ENCODE results near the gene SLIT2.

Gene SLIT2

DNA sequence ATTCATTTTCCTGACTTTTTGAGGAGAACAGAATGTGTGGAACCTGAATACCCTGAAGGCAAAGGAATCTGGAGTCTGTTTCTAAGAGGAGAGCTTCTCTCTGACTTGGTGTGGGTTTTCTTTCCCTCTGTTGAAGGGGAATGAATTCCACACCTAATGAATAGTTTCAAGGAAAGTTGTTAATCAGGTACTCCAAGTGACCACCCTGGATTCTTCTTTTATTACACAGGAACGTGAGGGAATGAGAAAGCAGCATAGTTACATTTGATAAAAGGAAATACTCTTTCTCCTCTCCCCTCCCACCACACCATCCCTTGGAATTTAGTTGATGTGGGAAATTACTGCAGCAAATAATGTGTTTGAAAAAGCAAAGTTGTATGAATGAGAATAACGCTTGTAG, 29.7 kb downstream of the SLIT2 start:
- Histone ChIP-seq H3K79me2 (ENCODE audit: control insufficient read depth, insufficient read depth, low read length, unreplicated experiment) (no peaks in the 10 kb centered on the region), H3K27me3 (ENCODE audit: insufficient read depth, low read length) (no peaks in the 10 kb centered on the region), H3K36me3 (ENCODE audit: insufficient read depth, low read length) (no peaks in the 10 kb centered on the region), H3K27ac (ENCODE audit: low read depth, low read length) (no peak overlapping the region), H2AFZ (ENCODE audit: low read length, unreplicated experiment) (no peak overlapping the region), H3K4me3 (ENCODE audit: low read depth, low read length) (no peak overlapping the region), H3K4me1 (ENCODE audit: control insufficient read depth, insufficient read depth, low read length, unreplicated experiment) (no peaks in the 10 kb centered on the region)

DNA sequence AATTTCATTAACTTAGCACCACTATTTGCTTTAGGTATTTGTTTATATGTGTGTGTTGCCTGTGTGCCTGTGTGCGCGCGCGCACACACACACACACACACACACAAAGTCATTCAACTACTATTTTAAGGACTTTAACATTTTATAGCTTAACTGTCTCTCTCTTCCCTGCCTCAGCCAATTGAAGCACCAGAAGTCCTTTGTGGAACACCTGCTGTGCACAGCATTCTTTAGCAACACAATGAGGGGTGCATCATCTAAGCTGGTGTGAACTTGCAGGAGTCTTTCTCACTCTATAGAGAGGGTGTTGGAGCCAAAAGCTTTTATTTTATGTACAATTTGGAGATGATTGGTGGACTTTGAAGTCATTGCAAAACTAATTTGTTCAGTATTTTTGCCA, 31.3 kb downstream of the SLIT2 start:
- H3K36me3 ChIP-seq (ENCODE audit: insufficient read depth, low read length): no peaks in the 10 kb centered on the region
- H3K27me3 ChIP-seq (ENCODE audit: insufficient read depth, low read length): no peaks in the 10 kb centered on the region
- H2AFZ ChIP-seq (ENCODE audit: low read length, unreplicated experiment): no peak overlapping the region
- no peak overlapping the region for H3K27ac ChIP-seq (ENCODE audit: low read depth, low read length)
- no peak overlapping the region for H3K4me3 ChIP-seq (ENCODE audit: low read depth, low read length)
- peaks cover 14% of the 10 kb centered on the region for H3K4me1 ChIP-seq (ENCODE audit: control insufficient read depth, insufficient read depth, low read length, unreplicated experiment)
- H3K79me2 ChIP-seq (ENCODE audit: control insufficient read depth, insufficient read depth, low read length, unreplicated experiment): no peaks in the 10 kb centered on the region

DNA sequence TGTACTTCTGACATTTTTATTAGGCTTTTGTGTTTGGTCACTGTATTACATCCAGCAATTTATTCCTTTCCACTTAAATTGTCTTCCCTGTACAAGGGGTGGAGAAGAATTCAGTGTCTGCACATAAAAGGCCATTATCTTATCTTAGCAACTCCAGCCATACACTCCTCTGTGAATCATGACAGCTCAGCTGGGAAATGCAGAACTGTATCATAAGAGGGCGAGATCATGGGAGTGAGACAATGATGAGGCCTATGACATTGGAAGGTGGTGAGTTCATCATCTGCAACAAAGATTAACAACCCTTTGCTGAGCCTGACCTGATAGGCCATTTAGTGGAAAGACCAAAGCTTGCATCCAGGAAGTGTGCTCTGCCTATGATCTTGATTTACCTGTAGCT, 33.3 kb downstream of the SLIT2 start:
- H3K4me3 ChIP-seq (ENCODE audit: low read depth, low read length): no peak overlapping the region
- no peaks in the 10 kb centered on the region for H3K36me3 ChIP-seq (ENCODE audit: insufficient read depth, low read length)
- no peak overlapping the region for H3K27ac ChIP-seq (ENCODE audit: low read depth, low read length)
- H3K79me2 ChIP-seq (ENCODE audit: control insufficient read depth, insufficient read depth, low read length, unreplicated experiment): no peaks in the 10 kb centered on the region
- peaks cover 32% of the 10 kb centered on the region for H3K4me1 ChIP-seq (ENCODE audit: control insufficient read depth, insufficient read depth, low read length, unreplicated experiment)
- H2AFZ ChIP-seq (ENCODE audit: low read length, unreplicated experiment): no peak overlapping the region
- H3K27me3 ChIP-seq (ENCODE audit: insufficient read depth, low read length): no peaks in the 10 kb centered on the region

DNA sequence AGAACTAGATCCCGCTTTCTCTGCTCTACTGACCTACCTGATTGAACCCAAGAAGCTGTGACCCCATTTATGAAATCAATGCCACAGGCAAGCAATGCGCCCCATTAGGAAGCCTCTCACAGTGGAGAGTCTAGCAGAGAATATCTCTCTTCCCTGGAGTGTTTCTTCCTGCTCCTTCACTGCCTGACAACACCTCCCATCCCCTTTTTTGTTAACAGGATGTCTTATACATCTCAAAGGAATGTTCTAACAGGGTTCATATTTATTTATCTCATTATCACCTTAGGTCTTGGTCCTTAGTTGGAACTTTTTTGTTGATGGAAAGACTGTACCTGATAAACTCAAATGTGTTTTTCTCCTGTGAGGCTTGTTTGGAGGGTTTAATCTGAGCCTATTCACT, 35.5 kb downstream of the SLIT2 start:
- Histone ChIP-seq H3K36me3 (ENCODE audit: insufficient read depth, low read length) (no peaks in the 10 kb centered on the region), H3K27ac (ENCODE audit: low read depth, low read length) (0 out of 2 replicates have a peak overlapping the region, but pooled peaks have one; percentile 5), H2AFZ (ENCODE audit: low read length, unreplicated experiment) (no peak overlapping the region), H3K79me2 (ENCODE audit: control insufficient read depth, insufficient read depth, low read length, unreplicated experiment) (peaks cover 8% of the 10 kb centered on the region), H3K27me3 (ENCODE audit: insufficient read depth, low read length) (no peaks in the 10 kb centered on the region), H3K4me1 (ENCODE audit: control insufficient read depth, insufficient read depth, low read length, unreplicated experiment) (peaks cover 32% of the 10 kb centered on the region), H3K4me3 (ENCODE audit: low read depth, low read length) (no peak overlapping the region)

DNA sequence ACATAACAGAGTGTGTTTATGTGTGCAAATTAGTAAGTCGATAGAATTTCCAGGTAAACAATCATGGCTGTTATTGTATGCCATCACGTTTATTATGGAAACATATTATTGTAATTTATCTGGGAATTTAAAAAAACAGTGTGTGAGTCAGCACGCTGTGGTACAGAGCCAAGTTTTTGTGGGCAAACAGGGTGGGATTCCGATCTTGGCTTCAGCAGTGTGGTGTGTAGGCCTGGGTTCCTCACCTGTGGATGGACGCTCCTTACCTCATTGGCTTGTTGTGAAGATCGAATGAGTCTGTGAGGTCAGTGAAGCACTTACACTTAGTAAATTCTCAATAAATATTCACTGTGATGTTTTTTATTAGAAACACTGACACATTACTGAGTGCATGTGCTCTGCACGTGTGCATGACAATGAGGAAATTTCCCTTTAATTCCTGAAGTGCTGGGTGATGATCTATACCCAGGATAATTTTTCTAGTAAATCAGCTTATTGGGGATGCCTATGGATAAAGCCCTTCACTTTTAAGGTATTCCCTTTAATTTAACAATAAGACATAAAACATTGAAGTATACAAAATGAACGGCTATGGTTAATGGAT, 36.4 kb downstream of the SLIT2 start:
- H3K4me3 ChIP-seq (ENCODE audit: low read depth, low read length): no peak overlapping the region
- H2AFZ ChIP-seq (ENCODE audit: low read length, unreplicated experiment): no peak overlapping the region
- no peaks in the 10 kb centered on the region for H3K36me3 ChIP-seq (ENCODE audit: insufficient read depth, low read length)
- H3K4me1 ChIP-seq (ENCODE audit: control insufficient read depth, insufficient read depth, low read length, unreplicated experiment): peaks cover 32% of the 10 kb centered on the region
- H3K79me2 ChIP-seq (ENCODE audit: control insufficient read depth, insufficient read depth, low read length, unreplicated experiment): peaks cover 8% of the 10 kb centered on the region
- H3K27ac ChIP-seq (ENCODE audit: low read depth, low read length): peak overlapping the region; percentile 32; the same call in 1 of the 2 replicates
- no peaks in the 10 kb centered on the region for H3K27me3 ChIP-seq (ENCODE audit: insufficient read depth, low read length)

DNA sequence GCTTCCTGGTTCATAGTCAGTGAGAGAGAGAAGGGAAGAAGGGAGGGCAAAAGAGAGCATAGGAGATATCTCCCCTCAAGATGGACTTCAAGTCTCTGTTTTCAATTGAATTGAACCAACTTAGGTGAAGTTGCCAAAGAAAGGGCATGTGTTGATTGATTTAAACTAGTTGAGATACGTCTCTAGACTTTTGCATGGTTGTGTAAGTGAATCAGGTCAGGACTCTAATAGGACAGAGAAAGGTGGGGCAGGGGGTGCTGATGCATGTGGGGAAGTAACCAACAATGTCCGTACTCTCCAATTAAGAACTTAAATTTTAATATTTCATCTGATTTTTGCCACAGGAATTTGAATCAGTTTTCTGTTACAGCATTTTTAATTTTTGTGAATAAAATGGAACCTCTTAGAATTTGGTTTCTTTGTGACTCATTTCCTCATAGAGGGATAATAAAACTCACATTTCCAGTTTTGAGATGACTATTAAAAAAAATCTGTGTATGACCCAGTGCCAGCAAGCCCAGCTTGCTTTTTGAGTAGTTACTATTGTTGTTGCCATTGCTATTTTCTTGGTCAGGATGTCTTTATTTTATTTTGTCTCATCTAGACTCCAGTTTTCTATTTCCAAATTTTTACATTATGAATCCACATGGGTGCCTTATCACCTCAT, 37.3 kb downstream of the SLIT2 start:
- Histone ChIP-seq H3K79me2 (ENCODE audit: control insufficient read depth, insufficient read depth, low read length, unreplicated experiment) (peaks cover 8% of the 10 kb centered on the region), H2AFZ (ENCODE audit: low read length, unreplicated experiment) (peak overlapping the region; percentile 57), H3K36me3 (ENCODE audit: insufficient read depth, low read length) (no peaks in the 10 kb centered on the region), H3K27me3 (ENCODE audit: insufficient read depth, low read length) (no peaks in the 10 kb centered on the region), H3K27ac (ENCODE audit: low read depth, low read length) (peak overlapping the region; percentile 32), H3K4me1 (ENCODE audit: control insufficient read depth, insufficient read depth, low read length, unreplicated experiment) (peaks cover 32% of the 10 kb centered on the region), H3K4me3 (ENCODE audit: low read depth, low read length) (peak overlapping the region; percentile 30; the same call in 1 of the 2 replicates)

DNA sequence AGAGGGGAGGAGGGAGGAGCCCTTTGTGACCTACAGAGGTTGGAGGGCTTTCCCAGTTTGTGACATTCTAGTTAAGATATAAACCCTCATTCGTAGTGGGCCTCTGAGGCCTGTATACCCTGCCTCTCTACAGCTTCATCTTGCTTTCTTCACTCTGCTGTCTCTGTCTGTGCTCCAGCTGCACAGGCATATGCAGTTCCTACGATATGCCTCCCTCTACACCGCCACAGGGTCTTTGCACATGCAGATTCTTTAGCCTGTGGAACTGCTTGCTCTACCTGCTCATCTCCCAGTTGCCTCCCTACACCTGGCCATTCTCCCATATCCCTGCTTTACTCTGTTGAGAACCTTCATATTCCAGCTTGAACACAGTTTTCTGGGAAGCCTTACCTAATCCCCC, 38.1 kb downstream of the SLIT2 start:
- peaks cover 8% of the 10 kb centered on the region for H3K79me2 ChIP-seq (ENCODE audit: control insufficient read depth, insufficient read depth, low read length, unreplicated experiment)
- no peaks in the 10 kb centered on the region for H3K36me3 ChIP-seq (ENCODE audit: insufficient read depth, low read length)
- no peaks in the 10 kb centered on the region for H3K27me3 ChIP-seq (ENCODE audit: insufficient read depth, low read length)
- no peak overlapping the region for H2AFZ ChIP-seq (ENCODE audit: low read length, unreplicated experiment)
- no peak overlapping the region for H3K4me3 ChIP-seq (ENCODE audit: low read depth, low read length)
- no peak overlapping the region for H3K27ac ChIP-seq (ENCODE audit: low read depth, low read length)
- peaks cover 32% of the 10 kb centered on the region for H3K4me1 ChIP-seq (ENCODE audit: control insufficient read depth, insufficient read depth, low read length, unreplicated experiment)

DNA sequence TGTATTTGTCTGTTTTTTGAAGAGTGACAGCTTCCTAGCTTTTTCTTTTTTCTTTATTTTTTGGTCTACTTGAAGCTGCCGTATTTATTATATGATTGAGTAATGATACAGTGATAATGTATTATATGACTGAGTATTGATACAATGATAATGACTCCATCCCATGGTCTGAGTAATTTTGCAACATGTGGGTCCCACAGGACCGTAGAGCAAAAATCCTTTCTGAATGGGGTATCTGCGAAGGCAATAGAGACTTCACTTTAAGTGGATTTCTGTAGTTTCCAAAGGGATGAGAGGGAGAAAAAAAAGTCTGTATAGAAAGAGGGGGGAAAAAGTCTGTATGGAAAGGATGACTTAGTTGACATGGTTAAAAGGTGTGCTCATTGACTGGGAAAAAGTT, 41.0 kb downstream of the SLIT2 start:
- Histone ChIP-seq H3K4me1 (ENCODE audit: control insufficient read depth, insufficient read depth, low read length, unreplicated experiment) (peaks cover 25% of the 10 kb centered on the region), H3K27me3 (ENCODE audit: insufficient read depth, low read length) (no peaks in the 10 kb centered on the region), H3K36me3 (ENCODE audit: insufficient read depth, low read length) (no peaks in the 10 kb centered on the region), H3K4me3 (ENCODE audit: low read depth, low read length) (no peak overlapping the region), H2AFZ (ENCODE audit: low read length, unreplicated experiment) (no peak overlapping the region), H3K27ac (ENCODE audit: low read depth, low read length) (no peak overlapping the region), H3K79me2 (ENCODE audit: control insufficient read depth, insufficient read depth, low read length, unreplicated experiment) (peaks cover 14% of the 10 kb centered on the region)

GRCh38 chr4:20297261-20297660, 45.6 kb downstream of the SLIT2 start:
- no peaks in the 10 kb centered on the region for H3K27me3 ChIP-seq (ENCODE audit: insufficient read depth, low read length)
- no peak overlapping the region for H3K27ac ChIP-seq (ENCODE audit: low read depth, low read length)
- no peak overlapping the region for H2AFZ ChIP-seq (ENCODE audit: low read length, unreplicated experiment)
- H3K36me3 ChIP-seq (ENCODE audit: insufficient read depth, low read length): no peaks in the 10 kb centered on the region
- peaks cover 7% of the 10 kb centered on the region for H3K79me2 ChIP-seq (ENCODE audit: control insufficient read depth, insufficient read depth, low read length, unreplicated experiment)
- H3K4me3 ChIP-seq (ENCODE audit: low read depth, low read length): no peak overlapping the region
- H3K4me1 ChIP-seq (ENCODE audit: control insufficient read depth, insufficient read depth, low read length, unreplicated experiment): peaks cover 10% of the 10 kb centered on the region

DNA sequence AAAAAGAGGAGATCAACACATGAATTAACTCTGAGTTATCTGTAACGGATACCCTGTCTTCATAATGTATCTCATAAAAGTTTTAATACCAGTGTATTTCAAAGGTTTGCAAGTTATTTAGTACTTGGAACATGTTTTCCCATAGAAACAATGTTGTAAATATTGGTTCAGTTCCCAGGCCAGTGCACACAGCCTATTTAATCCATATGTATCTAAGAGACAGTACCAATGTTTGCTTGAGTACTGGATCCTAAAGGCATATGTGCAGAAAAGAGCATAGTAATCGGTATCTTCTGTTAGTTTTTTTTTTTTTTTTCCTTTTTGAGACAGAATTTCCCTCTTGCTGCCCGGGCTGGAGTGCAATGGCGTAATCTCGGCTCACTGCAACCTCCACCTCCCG, 46.1 kb downstream of the SLIT2 start:
- Histone ChIP-seq H3K79me2 (ENCODE audit: control insufficient read depth, insufficient read depth, low read length, unreplicated experiment) (peaks cover 7% of the 10 kb centered on the region), H2AFZ (ENCODE audit: low read length, unreplicated experiment) (no peak overlapping the region), H3K4me1 (ENCODE audit: control insufficient read depth, insufficient read depth, low read length, unreplicated experiment) (peaks cover 10% of the 10 kb centered on the region), H3K27me3 (ENCODE audit: insufficient read depth, low read length) (no peaks in the 10 kb centered on the region), H3K4me3 (ENCODE audit: low read depth, low read length) (no peak overlapping the region), H3K27ac (ENCODE audit: low read depth, low read length) (no peak overlapping the region), H3K36me3 (ENCODE audit: insufficient read depth, low read length) (no peaks in the 10 kb centered on the region)

DNA sequence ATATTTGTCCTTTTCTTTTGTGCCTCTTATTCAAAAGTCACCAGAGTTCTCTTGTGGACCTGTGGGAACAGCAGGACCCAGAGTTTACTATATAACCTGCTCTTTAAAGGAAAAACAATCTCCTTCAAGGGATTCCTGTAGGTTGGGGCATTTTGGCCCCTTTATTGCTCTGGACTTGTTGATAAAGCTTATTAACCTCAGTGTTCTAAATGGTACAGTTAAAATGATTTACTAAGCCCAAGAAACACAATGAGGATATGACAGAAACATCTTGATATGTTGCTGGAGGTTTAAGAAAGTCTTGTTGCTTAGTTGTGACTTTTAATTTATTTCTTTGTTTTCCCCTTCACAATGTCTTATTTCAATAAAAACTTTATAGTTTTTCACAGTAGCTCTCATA, 46.8 kb downstream of the SLIT2 start:
- Histone ChIP-seq H2AFZ (ENCODE audit: low read length, unreplicated experiment) (no peak overlapping the region), H3K27ac (ENCODE audit: low read depth, low read length) (0 out of 2 replicates have a peak overlapping the region, but pooled peaks have one; percentile 10), H3K36me3 (ENCODE audit: insufficient read depth, low read length) (no peaks in the 10 kb centered on the region), H3K27me3 (ENCODE audit: insufficient read depth, low read length) (no peaks in the 10 kb centered on the region), H3K4me1 (ENCODE audit: control insufficient read depth, insufficient read depth, low read length, unreplicated experiment) (peaks cover 10% of the 10 kb centered on the region), H3K79me2 (ENCODE audit: control insufficient read depth, insufficient read depth, low read length, unreplicated experiment) (peaks cover 7% of the 10 kb centered on the region), H3K4me3 (ENCODE audit: low read depth, low read length) (no peak overlapping the region)

Data from ACC112 (cell line).